ENCODE results near the gene RNF141.

DNA sequence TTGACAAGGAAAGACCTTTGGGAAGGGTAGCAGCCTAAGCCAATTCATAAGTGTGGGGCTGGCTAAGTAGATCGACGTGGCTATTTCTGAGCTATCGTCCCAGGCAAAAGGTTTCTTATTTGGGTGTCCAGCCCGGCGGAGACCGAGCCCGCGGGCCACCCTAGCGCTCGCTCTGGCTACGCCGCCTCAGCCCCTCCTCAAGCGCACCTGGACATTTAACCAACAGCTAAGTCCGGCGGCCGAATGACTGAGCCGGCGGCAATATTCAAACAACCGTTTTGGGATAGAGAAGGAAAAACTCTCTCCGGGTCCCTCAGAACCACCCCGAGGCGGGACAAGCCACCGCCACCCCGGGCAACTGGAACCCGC, 457 bp downstream of the RNF141 start:
- TF ChIP-seq, protein P1, sequence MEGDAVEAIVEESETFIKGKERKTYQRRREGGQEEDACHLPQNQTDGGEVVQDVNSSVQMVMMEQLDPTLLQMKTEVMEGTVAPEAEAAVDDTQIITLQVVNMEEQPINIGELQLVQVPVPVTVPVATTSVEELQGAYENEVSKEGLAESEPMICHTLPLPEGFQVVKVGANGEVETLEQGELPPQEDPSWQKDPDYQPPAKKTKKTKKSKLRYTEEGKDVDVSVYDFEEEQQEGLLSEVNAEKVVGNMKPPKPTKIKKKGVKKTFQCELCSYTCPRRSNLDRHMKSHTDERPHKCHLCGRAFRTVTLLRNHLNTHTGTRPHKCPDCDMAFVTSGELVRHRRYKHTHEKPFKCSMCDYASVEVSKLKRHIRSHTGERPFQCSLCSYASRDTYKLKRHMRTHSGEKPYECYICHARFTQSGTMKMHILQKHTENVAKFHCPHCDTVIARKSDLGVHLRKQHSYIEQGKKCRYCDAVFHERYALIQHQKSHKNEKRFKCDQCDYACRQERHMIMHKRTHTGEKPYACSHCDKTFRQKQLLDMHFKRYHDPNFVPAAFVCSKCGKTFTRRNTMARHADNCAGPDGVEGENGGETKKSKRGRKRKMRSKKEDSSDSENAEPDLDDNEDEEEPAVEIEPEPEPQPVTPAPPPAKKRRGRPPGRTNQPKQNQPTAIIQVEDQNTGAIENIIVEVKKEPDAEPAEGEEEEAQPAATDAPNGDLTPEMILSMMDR (IDR thresholded peaks at IDR 0.05) = no peak
- TF ChIP-seq POLR2AphosphoS5 (IDR thresholded peaks at IDR 0.05; ENCODE audit: low read depth, low read length) (no peak), TCF7L2 (IDR thresholded peaks at IDR 0.05; ENCODE audit: low read depth, low read length) (no peak), SIN3A (IDR thresholded peaks at IDR 0.05; ENCODE audit: borderline replicate concordance, insufficient read depth, low read depth, low read length) (no peak)
- TF ChIP-seq, protein P2, sequence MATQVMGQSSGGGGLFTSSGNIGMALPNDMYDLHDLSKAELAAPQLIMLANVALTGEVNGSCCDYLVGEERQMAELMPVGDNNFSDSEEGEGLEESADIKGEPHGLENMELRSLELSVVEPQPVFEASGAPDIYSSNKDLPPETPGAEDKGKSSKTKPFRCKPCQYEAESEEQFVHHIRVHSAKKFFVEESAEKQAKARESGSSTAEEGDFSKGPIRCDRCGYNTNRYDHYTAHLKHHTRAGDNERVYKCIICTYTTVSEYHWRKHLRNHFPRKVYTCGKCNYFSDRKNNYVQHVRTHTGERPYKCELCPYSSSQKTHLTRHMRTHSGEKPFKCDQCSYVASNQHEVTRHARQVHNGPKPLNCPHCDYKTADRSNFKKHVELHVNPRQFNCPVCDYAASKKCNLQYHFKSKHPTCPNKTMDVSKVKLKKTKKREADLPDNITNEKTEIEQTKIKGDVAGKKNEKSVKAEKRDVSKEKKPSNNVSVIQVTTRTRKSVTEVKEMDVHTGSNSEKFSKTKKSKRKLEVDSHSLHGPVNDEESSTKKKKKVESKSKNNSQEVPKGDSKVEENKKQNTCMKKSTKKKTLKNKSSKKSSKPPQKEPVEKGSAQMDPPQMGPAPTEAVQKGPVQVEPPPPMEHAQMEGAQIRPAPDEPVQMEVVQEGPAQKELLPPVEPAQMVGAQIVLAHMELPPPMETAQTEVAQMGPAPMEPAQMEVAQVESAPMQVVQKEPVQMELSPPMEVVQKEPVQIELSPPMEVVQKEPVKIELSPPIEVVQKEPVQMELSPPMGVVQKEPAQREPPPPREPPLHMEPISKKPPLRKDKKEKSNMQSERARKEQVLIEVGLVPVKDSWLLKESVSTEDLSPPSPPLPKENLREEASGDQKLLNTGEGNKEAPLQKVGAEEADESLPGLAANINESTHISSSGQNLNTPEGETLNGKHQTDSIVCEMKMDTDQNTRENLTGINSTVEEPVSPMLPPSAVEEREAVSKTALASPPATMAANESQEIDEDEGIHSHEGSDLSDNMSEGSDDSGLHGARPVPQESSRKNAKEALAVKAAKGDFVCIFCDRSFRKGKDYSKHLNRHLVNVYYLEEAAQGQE (IDR thresholded peaks at IDR 0.05; ENCODE audit: insufficient read depth in 1 of 2, low read depth in 2 of 2, low read length in 1 of 2) = no peak
